HG03469 (cell line): Measurements from ENCODE around the gene VPS37D.
"Not testable (repeated sequence)": the region's sequence is repeated elsewhere in the genome, so short reads cannot be mapped to it uniquely, and the experiment has no call there.

Experiments used
- ATAC-seq: cut with Tn5 transposase; IDR thresholded peaks from one replicate; pipeline ENCODE4 v1.9.1; 2021; ENCODE audit warnings: mild to moderate bottlenecking, moderate library complexity, moderate number of reproducible peaks; ENCODE audit not compliant: unreplicated experiment

The VPS37D gene, protein sequence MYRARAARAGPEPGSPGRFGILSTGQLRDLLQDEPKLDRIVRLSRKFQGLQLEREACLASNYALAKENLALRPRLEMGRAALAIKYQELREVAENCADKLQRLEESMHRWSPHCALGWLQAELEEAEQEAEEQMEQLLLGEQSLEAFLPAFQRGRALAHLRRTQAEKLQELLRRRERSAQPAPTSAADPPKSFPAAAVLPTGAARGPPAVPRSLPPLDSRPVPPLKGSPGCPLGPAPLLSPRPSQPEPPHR

GRCh38 chr7:73667344-73668102 is at the start of gene VPS37D:
Gene VPS37D (plus strand): TSS chr7:73667831. CDS start chr7:73667959, 128 bp downstream.
- ATAC-seq, result peak; percentile 61

DNA sequence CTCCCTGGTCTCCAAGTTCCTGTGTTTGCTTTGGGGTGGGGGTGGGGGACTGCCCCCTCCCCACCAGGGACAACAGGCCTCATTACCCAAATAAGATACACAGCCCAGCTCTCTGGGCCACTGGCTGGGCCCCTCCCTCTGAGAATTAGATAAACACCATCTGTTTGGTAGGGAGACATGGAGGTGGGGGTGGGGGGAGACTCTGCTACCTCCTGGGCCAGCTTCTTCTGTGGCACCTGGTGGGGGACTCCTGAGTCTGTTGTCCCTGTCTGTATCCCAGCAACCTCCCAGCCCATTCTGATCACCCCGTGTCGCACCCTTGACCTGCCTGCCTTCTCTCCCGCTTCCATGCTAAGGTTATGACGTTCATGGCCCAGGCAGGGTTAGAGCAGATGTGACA is 49.1 kb upstream of the VPS37D start:
- no peak for ATAC-seq

DNA sequence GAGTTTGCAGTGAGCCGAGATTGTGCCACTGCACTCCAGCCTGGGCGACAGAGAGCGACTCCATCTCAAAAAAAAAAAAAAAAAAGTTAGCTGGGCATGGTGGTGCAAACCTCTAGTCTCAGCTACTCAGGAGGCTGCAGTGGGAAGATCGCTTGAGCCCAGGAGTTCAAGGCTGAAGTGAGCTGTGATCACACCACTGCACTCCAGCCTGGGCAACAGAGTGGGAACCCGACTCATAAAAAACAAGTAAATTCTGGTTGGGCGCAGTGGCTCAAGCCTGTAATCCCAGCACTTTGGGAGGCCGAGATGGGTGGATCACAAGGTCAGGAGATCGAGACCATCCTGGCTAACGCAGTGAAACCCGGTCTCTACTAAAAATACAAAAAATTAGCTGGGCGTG is 48.2 kb upstream of the VPS37D start:
- not testable (repeated sequence) for ATAC-seq

- no peak for ATAC-seq
Observed at GRCh38 chr7:73621168-73622063, 46.2 kb upstream of the VPS37D start.

DNA sequence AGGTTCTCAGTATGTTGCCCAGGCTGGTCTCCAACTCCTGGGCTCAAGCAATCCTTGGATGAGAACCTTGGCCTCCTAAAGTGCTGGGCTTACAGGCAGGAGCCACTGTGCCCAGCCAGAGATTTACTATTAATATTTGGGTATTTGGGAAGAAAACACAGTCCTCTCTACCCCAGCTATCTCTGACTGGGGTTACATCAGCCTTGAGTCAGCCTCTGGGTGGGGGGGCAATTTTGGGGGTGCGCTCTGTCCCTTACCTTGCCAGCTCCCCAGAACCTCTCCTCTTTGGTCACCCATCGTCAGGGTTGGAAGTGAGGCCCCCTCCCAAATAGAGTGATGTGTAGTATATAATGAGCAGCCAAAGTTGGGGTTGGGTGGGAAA is 45.1 kb upstream of the VPS37D start:
- no peak for ATAC-seq

GRCh38 chr7:73622909-73623797 is 44.5 kb upstream of the VPS37D start:
- no peak for ATAC-seq

GRCh38 chr7:73623798-73624668 is 43.6 kb upstream of the VPS37D start, which contains the start of gene MLXIPL:
Gene MLXIPL (minus strand): TSS chr7:73624522. CDS start chr7:73624492, 30 bp downstream.
- ATAC-seq, result no peak

GRCh38 chr7:73624669-73625001 is 43.0 kb upstream of the VPS37D start:
- ATAC-seq, result no peak

- no peak for ATAC-seq
Observed at GRCh38 chr7:73625276-73625675, 42.4 kb upstream of the VPS37D start.

GRCh38 chr7:73626814-73627213 is 40.8 kb upstream of the VPS37D start:
- no peak for ATAC-seq

- no peak for ATAC-seq
Observed at GRCh38 chr7:73628504-73628903, 39.1 kb upstream of the VPS37D start.

DNA sequence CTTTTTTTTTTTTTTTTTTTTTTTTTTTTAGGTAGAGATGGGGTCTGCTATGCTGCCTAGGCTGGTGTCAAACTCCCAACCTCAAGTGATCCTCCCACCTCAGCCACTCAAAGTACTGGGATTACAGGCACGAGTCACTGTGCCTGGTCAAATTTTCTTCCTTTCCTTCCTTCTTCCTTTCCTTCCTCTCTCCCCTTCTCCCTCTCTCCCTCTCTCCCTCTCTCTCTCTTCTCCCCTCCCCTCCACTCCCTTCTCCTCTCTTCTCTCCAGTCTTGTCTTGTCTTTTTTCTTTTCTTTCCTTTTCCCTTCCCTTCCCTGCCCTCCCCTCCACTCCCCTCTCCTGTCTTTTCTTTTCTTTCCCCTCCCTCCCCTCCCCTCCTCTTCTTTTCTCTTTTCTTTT is 36.1 kb upstream of the VPS37D start:
- no peak for ATAC-seq

DNA sequence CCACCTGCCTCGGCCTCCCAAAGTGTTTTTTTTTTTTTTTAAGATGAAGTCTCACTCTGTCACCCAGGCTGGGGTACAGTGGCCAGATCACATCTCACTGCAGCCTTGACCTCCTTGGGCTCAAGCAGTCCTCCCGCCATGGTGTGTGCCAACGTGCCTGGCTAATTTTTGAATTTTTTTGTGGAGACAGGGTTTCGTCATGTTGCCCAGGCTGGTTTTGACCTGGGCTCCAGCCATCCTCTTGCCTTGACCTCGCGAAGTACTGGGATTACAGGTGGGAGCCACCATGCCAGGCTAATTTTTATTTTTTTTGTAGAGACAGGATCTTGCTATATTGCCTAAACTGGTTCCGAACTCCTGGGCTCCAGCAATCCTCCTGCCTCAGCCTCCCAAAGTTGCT is 34.3 kb upstream of the VPS37D start:
- no peak for ATAC-seq

- no peak for ATAC-seq
Observed at GRCh38 chr7:73633844-73634243, 33.8 kb upstream of the VPS37D start.

GRCh38 chr7:73635428-73636200 is 32.0 kb upstream of the VPS37D start:
- no peak for ATAC-seq

- no peak for ATAC-seq
Observed at GRCh38 chr7:73638911-73639310, 28.7 kb upstream of the VPS37D start.

DNA sequence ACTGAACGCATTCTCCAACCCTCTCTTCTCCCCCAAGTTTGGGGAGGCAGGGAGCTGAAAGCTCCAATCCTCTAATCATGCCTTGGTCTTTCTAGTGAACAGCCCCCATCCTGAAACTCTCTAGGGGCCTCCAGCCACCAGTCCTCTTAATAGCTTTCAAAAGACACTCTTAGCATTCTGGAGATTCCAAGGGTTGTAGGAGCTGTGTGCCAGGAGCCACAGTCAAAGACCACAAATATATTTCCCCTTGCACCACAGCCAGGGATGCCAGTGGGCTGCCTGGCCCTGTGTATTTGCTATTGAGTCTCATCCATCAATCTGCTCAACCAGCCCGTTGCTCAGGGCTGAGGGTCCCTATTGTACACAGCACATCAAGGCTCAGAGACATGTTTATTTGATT is 24.8 kb upstream of the VPS37D start:
- ATAC-seq, result no peak

DNA sequence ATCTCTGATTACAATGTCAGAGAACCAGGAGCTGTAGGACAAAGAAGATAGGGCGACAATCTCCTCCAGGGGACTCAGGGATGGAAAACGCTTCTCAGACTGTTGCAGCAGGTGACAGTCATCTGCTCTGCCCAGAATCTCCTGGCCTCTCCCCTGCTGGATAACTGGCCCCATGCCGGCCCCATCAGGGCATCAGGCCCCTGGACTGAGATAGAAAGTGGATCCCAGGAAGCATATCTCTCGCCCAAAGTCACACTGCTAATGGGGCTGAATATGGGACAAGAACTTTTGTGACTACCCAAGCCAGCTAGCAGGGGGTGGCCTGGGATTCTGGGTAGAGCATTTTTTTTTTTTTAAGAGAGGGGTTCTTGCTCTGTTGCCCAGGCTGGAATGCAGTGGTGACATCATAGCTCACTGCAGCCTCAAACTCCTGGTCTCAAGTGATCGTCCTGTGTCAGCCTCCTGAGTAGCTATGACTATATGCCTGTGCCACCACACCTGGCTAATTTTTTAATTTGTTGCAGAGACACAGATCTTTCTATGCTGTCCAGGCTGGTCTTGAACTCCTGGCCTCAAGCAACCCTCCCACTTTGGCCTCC is 22.8 kb upstream of the VPS37D start:
- ATAC-seq, result no peak
